Left renal pelvis (tissue), 4 donors: Measurements from ENCODE around the gene UBE2G2. TPM values are rescaled to one million over a fixed set of nuclear protein-coding genes. Genes with fewer than 3 reads are reported as not detected.

Experiments
- DNase-seq, 4 donors: peaks; one replicate each; pipeline ENCODE4 v3.0.0-alpha.2; 2013; ENCODE audit warnings: low read depth in 4 of 4, low spot score in 3 of 4
- polyA plus RNA-seq, 4 donors: library from polyadenylated mRNA; unstranded; fragments of 120-200 nt; gene quantifications; one replicate each; pipeline ENCODE4 v1.2.1, GENCODE V29; 2013; ENCODE audit not compliant: insufficient read length in 4 of 4

Gene UBE2G2
- polyA plus RNA-seq, 4 donors, result 58.6 to 134 (median 81.8) TPM

DNA sequence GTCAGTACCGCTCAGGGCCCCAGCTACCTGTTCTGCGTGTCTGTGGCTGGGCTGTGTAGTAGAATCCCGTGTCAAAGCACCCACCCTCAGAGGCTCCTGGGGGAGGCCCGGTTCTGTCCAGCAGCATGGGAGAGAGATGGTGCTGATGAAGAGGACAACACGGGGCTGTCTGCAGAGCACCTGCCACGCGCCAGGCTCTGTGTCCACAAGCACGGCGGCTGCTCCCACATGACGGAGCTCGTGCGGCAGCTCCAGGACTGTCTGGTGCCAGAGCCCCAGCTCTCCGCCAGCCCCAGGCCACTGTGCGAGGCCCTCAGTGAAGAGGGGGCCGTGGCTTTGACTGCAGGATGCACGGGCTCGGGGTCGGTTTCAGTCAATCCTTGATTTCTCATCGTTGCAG is 48.3 kb downstream of the UBE2G2 start:
- no peak for DNase-seq

DNA sequence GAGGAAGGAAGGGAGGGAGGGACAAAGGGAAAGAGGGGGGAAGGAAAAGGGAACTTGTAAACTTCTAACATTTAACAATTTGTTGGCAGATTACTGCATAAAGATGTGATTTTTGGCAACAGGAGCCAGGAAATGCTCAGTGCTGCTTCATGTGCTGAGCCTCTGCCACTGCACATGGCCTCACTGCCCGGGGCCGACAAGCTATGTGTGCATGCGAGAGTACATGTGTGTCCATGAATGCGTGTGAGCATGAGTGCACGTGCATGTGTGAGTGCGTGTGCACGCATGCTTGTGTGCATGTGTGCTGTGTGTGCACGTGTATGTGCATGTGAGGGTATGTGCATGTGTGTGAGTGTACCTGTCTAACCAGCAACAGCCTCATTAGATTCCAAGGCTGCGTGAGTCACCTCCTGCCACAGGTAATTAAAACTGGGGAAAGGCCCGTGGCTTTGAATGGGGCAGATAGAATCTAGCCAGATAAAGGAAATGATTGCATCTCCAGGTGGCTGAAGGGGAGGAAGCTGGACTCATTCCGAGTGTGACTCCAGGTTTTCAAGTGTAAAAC is 48.9 kb downstream of the UBE2G2 start:
- DNase-seq, result no peak

DNA sequence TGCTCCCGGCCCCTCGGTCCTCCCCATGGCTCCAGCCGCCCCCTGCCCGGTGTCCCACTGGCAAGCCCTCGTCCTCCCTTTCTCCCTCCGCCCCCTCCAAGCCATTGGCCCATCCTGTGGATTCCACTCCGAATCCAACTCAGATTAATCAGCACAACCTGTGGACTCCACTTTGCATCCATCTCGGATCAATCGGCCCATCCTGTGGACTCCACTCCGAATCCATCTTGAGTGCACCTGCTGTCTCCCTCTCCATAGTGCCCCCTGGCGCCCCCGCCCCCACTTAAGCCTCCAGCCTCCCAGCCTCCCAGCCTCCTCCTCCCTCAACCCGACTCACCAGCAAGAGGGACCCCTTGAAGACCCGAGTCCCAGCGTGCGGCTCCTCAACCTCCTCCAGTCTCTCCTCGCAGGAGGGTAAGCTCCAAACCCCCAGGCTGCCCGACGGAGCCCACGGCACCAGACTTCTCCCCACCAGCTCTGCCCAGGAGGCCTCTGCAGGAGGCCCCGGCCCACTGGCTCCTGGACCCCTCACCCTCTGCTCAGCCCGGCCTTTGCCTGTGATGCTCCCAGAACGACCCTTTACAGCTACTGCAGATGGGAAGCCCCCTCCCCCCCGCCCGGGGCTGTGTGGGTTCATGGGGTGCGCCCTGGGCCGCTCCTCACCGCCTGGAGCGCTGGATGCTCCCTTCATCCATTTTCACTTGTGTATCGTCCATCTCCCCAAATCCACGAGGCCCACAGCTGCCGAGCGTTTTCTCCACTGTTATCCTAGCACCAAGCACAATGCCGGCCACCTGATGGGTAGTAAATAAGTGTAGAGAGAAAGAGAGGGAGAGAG is 49.6 kb downstream of the UBE2G2 start:
- no peak for DNase-seq

DNA sequence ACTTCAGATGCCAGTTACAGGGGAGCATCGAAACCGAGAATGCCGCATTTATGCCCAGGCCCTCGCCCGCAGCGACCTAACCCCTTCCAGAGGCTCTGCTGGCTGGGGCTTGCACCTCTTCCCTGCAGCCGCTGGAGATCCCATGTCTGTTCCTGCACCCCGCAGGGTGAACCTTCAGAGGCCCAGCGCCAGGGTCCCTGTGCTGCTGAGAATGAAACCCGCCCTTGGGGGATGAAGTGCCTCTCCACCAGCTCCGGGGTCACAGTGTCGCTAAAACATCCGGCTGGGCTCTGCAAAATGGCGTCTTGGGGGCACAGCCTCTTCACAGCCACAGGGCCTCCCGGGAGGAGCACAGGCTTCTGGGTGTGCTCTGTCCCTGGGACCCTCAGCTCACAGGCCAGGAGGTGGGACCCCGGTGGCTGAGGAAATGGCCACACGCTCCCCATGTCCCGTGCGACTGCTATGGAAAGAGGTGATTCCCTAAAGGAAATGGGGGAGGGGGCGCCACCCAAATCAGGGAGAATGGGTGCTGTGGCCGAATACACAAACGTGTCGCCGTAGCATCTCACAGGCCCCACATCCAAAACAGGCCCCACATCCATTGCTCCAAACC is 50.3 kb downstream of the UBE2G2 start:
- DNase-seq, result no peak

DNA sequence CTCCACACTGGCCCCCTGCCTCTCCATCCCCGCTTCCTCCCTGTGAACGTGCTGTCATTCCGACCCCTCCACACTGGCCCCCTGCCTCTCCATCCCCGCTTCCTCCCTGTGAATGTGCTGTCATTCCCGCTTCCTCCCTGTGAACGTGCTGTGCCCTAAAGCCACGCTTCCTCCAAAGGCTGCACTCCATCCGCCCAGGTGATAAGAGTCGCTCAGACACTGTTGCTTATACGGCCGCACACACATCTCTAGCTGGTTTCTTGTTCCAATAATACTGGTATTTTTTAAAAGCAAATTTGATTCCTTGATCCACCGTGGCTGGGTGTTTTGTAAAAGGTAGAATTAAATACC is 51.0 kb downstream of the UBE2G2 start:
- no peak for DNase-seq

DNA sequence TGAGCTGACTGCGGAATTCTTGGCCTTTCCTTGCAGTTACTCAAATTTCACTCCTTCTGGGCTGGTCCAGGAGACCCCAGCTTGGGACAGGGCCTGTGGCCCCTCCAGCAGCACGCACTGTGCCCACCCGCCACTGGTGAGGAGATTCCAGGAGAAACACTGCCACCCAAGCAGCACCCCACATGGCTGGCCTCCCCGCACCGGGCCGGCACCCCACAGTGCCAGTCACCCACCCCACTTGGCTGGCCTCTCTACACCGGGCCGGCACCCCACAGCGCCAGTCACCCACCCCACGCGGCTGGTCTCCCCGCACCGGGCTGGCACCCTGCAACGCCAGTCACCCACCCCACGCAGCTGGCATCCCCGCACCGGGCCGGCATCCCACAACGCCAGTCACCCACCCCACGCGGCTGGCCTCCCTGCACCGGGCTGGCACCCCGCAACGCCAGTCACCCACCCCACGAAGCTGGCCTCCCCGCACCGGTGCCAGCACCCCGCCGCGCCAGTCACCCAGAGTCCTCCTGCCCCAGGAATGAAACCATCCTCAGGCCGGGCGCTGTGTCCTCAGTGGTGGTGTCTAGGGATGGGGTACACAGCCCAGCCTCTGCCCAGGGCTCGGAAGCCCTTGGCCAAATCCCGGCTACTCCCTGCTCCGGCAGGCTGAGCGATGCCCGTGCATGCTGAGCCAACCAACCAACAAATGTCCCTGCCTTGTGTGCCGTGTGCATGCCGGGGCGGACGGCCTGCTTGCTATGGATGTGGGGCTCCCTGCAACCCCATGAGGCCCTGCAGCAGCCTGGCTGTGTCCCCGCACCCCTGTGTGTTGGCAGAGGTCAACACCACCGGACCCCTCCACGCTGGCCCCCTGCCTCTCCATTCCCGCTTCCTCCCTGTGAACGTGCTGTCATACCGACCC is 51.6 kb downstream of the UBE2G2 start:
- DNase-seq, result no peak

DNA sequence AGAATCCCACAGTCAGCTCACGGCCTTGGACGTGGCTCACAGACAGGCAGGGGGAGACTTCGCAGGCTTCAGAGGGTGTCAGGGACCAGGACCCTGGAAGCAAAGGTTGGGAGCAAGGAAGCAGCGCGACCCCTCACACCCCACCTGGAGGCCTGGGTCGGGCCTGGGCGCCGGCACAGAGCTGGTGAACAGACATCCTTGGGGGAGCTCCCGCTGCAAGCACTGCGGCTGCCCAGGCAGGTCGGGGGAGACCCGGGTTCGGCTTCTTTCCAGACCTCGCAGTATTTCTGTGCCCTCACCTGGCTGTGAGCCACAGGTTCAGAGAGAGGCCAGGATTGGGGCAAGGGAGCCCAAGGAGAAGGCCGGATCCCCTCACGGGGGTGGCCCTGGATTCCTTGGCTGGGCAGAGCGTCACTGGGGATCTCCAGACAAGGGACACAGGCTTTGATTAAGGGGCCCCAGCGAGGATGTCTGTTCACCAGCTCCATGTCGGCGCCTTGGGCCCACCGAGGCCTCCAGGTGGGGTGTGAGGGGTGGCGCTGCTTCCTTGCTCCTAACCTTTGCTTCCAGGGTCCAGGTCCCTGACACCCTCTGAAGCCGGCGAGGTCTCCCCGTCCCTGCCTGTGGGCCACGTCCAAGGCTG is 52.4 kb downstream of the UBE2G2 start:
- no peak for DNase-seq

DNA sequence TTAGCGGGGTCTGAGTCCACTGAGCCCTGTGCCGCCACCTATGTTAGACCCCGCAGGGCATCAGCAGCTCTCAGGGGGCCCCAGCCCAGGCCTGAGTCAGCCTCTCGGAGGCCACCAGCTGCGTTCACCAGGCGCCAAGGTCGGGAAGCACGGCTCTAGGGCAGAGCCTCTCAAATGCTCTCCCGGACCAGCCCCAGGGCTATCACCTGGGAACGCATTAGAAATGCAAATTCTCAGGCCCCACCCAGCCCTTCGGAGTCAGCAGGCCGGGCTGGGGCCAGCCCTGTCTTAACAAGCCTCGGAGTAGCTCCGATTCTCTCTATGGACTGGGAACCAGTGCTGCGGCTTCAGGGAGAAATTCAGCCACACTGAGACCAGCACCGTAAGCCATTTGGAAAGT is 53.0 kb downstream of the UBE2G2 start:
- no peak for DNase-seq

DNA sequence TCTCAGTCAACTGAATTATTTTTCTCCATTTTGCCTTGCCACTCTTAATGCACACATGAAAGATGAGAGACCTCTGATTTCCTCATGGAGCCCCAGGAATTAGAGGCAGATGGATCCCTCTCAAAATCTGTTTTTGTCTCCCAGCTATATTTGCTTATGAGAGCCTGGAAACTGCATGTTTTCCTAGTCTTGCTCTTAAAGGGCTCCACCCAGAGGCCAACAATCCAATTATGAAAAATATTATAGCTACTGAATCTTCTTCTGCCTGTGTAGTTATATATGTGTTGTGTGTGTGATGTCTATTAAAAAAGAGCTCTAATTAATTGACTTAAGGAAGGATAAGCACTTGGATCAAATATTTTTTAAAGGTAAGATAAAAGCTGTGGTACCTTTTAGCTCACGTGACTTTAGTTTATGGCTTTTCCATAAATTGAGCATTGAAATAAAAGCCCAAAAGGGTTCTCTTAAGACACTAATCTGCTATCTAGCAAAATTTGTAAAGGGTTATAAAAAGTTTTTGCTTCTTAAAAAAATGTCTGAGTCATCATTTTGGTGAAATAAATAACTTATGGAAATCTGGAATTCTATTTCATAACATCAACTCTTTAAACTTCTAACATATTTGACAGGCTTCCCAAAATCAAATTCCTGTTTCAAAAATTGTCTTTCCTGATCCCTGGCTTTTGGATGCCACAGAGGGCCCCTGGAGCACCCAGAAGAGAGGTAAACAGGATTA is 59.0 kb downstream of the UBE2G2 start:
- DNase-seq, result no peak

DNA sequence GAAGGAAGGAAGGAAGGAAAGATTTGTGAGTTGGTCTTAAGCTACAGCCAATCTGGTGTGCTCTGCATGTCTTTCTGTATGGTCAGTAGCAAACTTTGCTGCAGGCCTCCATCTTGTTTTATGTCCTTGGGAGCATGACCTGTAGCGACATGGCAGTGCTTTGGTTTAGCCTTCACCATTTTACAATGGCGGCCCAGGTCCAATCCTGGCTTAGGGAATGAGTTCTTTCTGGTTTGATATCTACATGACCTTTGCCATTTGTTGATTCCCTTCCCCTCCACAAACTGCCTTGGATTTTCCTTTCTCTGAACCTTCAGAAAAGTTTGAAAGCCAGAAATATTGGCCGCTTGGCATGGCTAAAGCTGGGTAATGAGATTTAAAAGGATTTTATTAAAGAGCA is 59.7 kb downstream of the UBE2G2 start:
- no peak for DNase-seq

DNA sequence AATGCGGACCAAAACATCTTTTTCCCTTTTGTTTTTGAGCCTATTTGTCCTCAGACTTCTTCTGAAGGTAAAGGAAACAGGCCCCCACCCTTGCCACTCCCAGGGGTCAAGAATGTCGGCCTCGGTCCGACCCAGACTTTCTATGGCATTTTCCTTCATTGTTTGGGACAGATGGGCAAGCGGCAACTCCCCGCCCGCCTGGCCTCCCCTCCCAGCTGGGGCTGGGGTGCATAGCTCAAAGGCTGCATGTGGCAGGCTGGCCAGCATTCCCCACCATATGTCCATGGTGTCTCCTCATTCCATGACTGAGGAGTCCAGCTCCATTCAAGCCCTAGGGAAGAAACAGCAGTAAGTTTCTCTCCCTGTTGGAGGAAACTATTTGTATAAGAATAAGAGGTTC is 60.9 kb downstream of the UBE2G2 start:
- DNase-seq, result no peak

DNA sequence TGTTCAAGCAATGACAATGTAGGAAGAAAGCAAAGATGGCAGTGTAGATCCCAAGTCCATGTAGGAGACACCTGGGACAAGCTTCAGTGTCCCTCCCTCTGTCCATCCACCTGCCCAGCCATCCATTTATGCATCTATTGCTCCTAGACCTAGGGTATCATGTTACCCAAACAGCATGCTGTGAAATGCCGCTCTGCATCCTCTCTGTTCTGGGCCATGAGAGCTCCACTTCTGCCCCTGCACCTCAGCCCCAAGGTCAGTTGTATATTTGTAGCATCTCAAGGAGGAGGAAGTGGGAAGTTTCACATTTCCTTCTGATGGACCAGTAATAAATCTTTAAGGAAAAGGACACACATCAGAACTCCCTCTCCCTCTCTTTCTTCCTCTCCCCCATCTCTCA is 62.3 kb downstream of the UBE2G2 start:
- DNase-seq, result no peak

DNA sequence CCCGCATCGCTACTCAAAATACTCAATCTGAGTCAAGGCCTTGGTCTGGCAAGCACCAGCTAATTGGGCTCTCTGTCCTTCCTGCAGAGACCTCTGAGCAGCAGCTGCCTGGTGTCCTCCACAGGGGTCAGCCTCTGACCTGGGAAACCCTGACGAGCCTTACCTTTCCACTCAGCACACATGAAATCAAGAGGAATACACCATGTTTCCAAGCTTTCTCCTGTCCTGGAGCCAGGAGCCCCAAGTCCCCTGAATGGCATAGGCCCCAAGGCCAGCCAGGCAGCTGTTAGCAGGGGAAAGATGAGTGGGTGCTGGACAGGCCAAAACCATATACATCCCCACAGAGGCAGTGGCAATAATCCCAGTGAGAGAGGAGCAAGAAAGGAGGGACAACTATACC is 63.0 kb downstream of the UBE2G2 start:
- DNase-seq, result no peak

DNA sequence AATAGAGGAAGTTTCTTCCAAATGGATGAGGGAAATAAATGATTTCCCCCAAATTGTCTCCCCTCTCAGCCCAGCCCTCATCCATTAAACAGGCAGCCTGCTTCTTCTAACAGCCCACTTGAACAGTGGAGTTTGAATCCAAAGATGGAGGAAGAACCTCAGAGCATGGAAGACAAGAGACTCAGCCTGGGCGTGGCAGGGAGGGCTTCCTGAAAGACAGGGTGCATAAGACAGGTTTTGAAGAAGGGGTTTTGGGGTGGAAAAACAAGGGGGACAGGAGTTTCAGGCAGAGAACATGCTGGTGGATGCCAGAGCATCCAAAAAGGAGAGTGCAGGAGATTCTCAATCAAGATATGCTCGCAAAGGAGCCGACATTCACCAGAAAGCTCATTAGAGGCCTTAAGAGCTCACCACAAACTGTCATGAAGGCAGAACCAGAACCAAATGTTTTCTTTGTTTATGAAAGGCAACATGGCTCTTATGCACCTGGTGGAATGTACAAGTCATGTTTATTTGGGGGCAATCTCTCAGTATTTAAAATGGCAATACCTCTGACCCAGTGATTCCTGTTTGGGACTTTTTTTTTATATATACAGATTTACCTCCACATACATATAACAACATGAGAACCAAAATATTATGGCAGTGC is 63.8 kb downstream of the UBE2G2 start:
- no peak for DNase-seq

DNA sequence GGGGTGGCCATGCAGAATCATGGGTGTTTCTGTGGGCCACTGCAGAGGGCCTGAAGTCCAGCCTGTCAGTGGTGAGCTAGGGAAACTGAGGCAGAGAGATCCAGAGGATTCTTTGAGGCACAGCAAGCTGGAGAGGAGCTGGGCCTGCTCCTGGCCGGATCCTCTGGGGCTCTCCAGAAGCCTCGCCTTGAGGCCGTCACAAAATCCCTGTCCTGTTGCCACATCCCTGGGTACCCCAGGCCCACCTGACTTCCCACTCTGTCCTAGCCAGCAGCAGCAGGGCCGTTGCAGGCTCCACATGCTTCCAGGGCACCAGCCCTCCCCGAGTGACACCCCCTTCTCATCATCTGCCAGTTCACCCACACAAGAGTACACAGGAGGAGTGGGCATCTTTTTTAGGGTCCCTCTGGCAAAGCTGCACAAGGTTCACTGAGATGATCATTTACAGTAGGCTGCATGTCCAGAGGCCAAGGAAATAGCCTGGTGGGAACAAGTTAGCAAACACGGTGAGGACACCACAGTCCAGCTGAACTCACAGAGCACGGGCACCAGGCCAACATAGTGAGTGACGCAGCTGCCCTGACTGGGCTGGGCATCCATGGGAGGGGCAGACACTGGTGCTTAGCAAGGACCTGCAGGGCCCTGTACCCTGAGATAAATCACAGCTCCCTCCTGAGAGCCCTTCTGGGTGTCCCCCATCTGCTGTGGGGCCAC is 65.2 kb downstream of the UBE2G2 start:
- DNase-seq, result no peak

DNA sequence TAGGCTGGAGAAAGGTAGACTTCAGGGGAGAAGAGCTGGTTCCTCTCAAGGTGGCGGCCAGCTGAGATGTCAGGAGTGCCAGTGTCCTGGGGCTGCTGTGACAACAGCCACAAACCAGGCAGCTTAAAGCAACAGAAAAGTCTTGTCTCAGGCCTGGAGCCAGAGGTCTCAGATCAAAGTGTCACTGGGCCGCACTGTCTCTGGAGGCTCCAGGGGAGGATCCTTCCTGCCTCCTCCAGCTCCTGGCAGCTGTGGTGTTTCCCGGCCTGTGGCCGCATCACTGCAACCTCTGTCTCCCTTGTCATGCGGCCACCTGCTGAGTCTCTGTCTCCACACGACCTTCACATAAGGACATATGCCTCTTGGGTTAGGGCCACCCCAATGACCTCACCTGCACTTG is 65.8 kb downstream of the UBE2G2 start:
- DNase-seq, result no peak

DNA sequence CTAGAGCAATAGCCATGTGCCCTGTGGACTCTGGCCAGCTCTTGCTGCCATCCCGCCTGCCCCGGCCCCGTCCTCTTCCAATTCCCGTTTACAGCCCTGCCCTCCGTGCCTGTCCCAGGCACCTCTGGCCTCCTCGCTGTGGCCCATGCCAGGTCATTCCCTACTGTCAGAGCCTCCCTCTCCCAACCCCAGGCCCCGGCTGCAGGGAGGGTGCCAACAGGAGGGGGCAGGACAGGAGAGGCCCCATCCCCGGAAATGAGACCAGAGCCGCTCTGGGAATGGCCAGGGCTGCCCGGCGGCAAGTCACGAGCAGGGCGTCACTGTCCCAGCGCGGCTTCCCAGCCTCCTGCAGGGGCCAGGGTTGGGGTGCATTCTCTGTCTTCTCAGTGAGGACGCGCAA is 66.8 kb downstream of the UBE2G2 start:
- DNase-seq, result no peak

DNA sequence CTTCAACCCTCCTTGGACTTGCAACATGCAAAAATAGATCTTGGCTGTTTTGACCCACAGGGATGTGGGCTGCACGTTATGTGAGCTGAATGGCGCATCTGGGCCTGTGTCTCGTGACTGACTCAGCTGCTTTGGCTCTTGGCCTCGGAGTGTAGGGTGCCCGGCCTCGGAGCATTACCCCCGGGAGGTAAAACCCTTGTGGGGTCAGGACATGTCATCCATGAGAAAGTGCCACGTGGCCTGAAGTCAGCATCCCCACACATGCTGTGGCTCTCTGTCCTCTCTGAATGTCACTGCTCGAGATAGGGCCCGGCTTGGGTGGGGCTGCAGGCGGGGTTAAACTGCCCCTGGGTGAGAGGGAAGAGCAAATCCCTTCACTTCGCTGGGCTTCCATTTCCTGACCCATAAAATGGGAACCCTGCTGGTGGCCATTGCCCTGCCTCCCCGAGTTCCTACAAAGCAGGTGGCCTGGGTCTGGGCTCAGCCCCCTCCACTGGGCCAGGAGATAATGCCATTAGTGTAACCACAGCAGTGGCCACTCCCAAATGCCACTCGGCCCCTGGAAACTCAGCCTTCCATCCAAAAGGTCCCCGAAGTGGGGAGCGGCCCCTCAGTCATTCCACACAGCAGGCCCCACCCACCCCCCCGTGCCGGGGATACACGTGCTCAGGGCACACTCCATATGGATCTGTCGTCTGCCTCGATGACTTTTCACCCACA is 67.4 kb downstream of the UBE2G2 start:
- no peak for DNase-seq
